H9 (cell line): ENCODE measurements around the gene NKAIN2. TPM values are rescaled to one million over a fixed set of nuclear protein-coding genes. Genes with fewer than 3 reads are reported as not detected.

Experiments
- DNase-seq: peaks from one replicate; pipeline ENCODE4 v3.0.0-alpha.2; 2017
- H2AFZ ChIP-seq: one replicate; pipeline ENCODE4 v1.6.1; 2013; ENCODE audit warnings: mild to moderate bottlenecking, low read length, control low read depth, moderate library complexity
- H2AK5ac ChIP-seq: 2 replicates; pipeline ENCODE4 v1.6.1; 2013; ENCODE audit warnings: low read length, control low read depth, mixed read lengths; ENCODE audit not compliant: insufficient read length
- H2BK120ac ChIP-seq: one replicate; pipeline ENCODE4 v1.6.1; 2013; ENCODE audit warnings: low read depth, mild to moderate bottlenecking, low read length, control low read depth, inconsistent platforms; ENCODE audit not compliant: poor library complexity, severe bottlenecking
- H2BK12ac ChIP-seq: 2 replicates; pipeline ENCODE4 v1.6.1; 2013; ENCODE audit warnings: low read length, control low read depth, mixed read lengths, low read depth; ENCODE audit not compliant: insufficient read length
- H2BK15ac ChIP-seq: 2 replicates; pipeline ENCODE4 v1.6.1; 2013; ENCODE audit warnings: low read depth, low read length, control low read depth
- H2BK20ac ChIP-seq: one replicate; pipeline ENCODE4 v1.6.1; 2013; ENCODE audit warnings: low read depth, mild to moderate bottlenecking, low read length, control low read depth, inconsistent platforms; ENCODE audit not compliant: poor library complexity, severe bottlenecking
- H2BK5ac ChIP-seq: 2 replicates; pipeline ENCODE4 v1.6.1; 2013; ENCODE audit warnings: low read length, control low read depth, mixed read lengths; ENCODE audit not compliant: insufficient read length
- H3K14ac ChIP-seq: 2 replicates; pipeline ENCODE4 v1.6.1; 2013; ENCODE audit warnings: low read length, control low read depth; ENCODE audit not compliant: insufficient read depth
- H3K18ac ChIP-seq: 2 replicates; pipeline ENCODE4 v1.6.1; 2013; ENCODE audit warnings: low read depth, mild to moderate bottlenecking, mixed read lengths, low read length, control low read depth; ENCODE audit not compliant: insufficient read length
- H3K23ac ChIP-seq: 2 replicates; pipeline ENCODE4 v1.6.1; 2013; ENCODE audit warnings: low read length, control low read depth, mixed read lengths, low read depth; ENCODE audit not compliant: insufficient read length
- H3K23me2 ChIP-seq: 2 replicates; pipeline ENCODE4 v1.6.1; 2013; ENCODE audit warnings: low read depth, mild to moderate bottlenecking, mixed read lengths, low read length, control low read depth; ENCODE audit not compliant: insufficient read length, poor library complexity, severe bottlenecking
- H3K27ac ChIP-seq: 2 replicates; pipeline ENCODE4 v1.5.1; 2013; ENCODE audit warnings: low read length, control low read depth, mixed read lengths, low read depth; ENCODE audit not compliant: insufficient read length
- H3K27me3 ChIP-seq: 2 replicates; pipeline ENCODE4 v1.6.1; 2013; ENCODE audit warnings: low read length, control low read depth, inconsistent platforms; ENCODE audit not compliant: insufficient read depth
- H3K4ac ChIP-seq: 2 replicates; pipeline ENCODE4 v1.6.1; 2013; ENCODE audit warnings: low read depth, mild to moderate bottlenecking, control low read depth, inconsistent platforms, low read length, moderate library complexity
- H3K4me1 ChIP-seq: 2 replicates; pipeline ENCODE4 v1.6.1; 2013; ENCODE audit warnings: low read length, control low read depth, inconsistent platforms; ENCODE audit not compliant: insufficient read depth
- H3K4me2 ChIP-seq: 2 replicates; pipeline ENCODE4 v1.6.1; 2013; ENCODE audit warnings: low read length, control low read depth, mixed read lengths; ENCODE audit not compliant: insufficient read length, insufficient read depth
- H3K56ac ChIP-seq: 2 replicates; pipeline ENCODE4 v1.6.1; 2013; ENCODE audit warnings: low read depth, mild to moderate bottlenecking, mixed read lengths, low read length, control low read depth; ENCODE audit not compliant: insufficient read length
- H3K79me1 ChIP-seq: 2 replicates; pipeline ENCODE4 v1.6.1; 2013; ENCODE audit warnings: low read depth, mild to moderate bottlenecking, moderate library complexity, low read length, control low read depth, inconsistent platforms; ENCODE audit not compliant: insufficient read depth, poor library complexity, severe bottlenecking
- H3K79me2 ChIP-seq: 2 replicates; pipeline ENCODE4 v1.6.1; 2013; ENCODE audit warnings: low read length, control low read depth, inconsistent platforms; ENCODE audit not compliant: insufficient read depth
- H3K9ac ChIP-seq: 2 replicates; pipeline ENCODE4 v1.6.1; 2013; ENCODE audit warnings: low read length, control low read depth, mixed read lengths; ENCODE audit not compliant: insufficient read length; ENCODE audit errors: extremely low read depth
- H3K9me3 ChIP-seq: one replicate; pipeline ENCODE4 v1.6.1; 2013; ENCODE audit warnings: low read depth, low read length, inconsistent platforms; ENCODE audit not compliant: control insufficient read depth
- H3T11ph ChIP-seq: one replicate; pipeline ENCODE4 v1.6.1; 2013; ENCODE audit warnings: mild to moderate bottlenecking, low read length, control low read depth, inconsistent platforms
- H4K20me1 ChIP-seq: one replicate; pipeline ENCODE4 v1.6.1; 2013; ENCODE audit not compliant: control insufficient read depth, insufficient read length, insufficient read depth
- H4K5ac ChIP-seq: 2 replicates; pipeline ENCODE4 v1.6.1; 2013; ENCODE audit warnings: low read depth, mild to moderate bottlenecking, mixed read lengths, low read length, control low read depth; ENCODE audit not compliant: insufficient read length
- H4K8ac ChIP-seq: replicated peaks from 2 replicates; pipeline ENCODE4 v1.6.1; 2013; ENCODE audit warnings: low read length, control low read depth, mixed read lengths, low read depth; ENCODE audit not compliant: insufficient read length
- H4K91ac ChIP-seq: 2 replicates; pipeline ENCODE4 v1.6.1; 2013; ENCODE audit warnings: low read depth, mild to moderate bottlenecking, moderate library complexity, mixed read lengths, low read length, control low read depth; ENCODE audit not compliant: insufficient read length
- H3K27ac Mint-ChIP-seq, 3 experiments: 2 replicates in 2 of 3; 3 replicates in 1 of 3; pipeline ENCODE4 v1.8.0; 2020 to 2021; ENCODE audit warnings: mixed read lengths in 3 of 3, mild to moderate bottlenecking in 1 of 3, moderate library complexity in 1 of 3
- H3K27me3 Mint-ChIP-seq: 2 replicates; pipeline ENCODE4 v1.8.0; 2021; ENCODE audit warnings: low read depth, mild to moderate bottlenecking, moderate library complexity, mixed read lengths
- H3K36me3 Mint-ChIP-seq, 3 experiments: 2 replicates in 2 of 3; 3 replicates in 1 of 3; pipeline ENCODE4 v1.8.0; 2020 to 2021; ENCODE audit warnings: low read depth in 3 of 3, mixed read lengths in 3 of 3; ENCODE audit not compliant: insufficient read depth in 1 of 3
- H3K4me1 Mint-ChIP-seq, 2 experiments: 2 replicates each; pipeline ENCODE4 v1.8.0; 2020; ENCODE audit warnings: mixed read lengths in 2 of 2
- H3K4me3 Mint-ChIP-seq, 2 experiments: 2 replicates in 1 of 2; 3 replicates in 1 of 2; pipeline ENCODE4 v1.8.0; 2020 to 2021; ENCODE audit warnings: mild to moderate bottlenecking in 2 of 2, mixed read lengths in 2 of 2, moderate library complexity in 1 of 2
- H3K9me3 Mint-ChIP-seq, 2 experiments: 2 replicates in 1 of 2; 3 replicates in 1 of 2; pipeline ENCODE4 v1.8.0; 2020; ENCODE audit warnings: mild to moderate bottlenecking in 2 of 2, mixed read lengths in 2 of 2, moderate library complexity in 1 of 2
- WGBS: extraction: QIAGEN DNeasy Blood & Tissue Kit; methylation state at CpG from one replicate; pipeline ENCODE4 v1.1.7; 2013; ENCODE audit warnings: missing lambda C conversion rate, low lambda C conversion rate, mixed read lengths; ENCODE audit not compliant: insufficient read length; ENCODE audit errors: extremely low coverage; 5-methylcytosine and 5-hydroxymethylcytosine counted together
- total RNA-seq: library from RNA; stranded (reverse); gene quantifications from 2 replicates; pipeline ENCODE4 v1.2.1, GENCODE V29; 2021
- TF ChIP-seq, protein P1 (sequence below): fragments of 200-600 bp; sonication (generic); conservative IDR thresholded peaks from 3 replicates; pipeline ENCODE4 v1.8.0; 2021; ENCODE audit warnings: antibody characterized with exemption, mild to moderate bottlenecking

NKAIN2 gene
- total RNA-seq, 1 experiment from 2014 or later, result 0.17 TPM

DNA sequence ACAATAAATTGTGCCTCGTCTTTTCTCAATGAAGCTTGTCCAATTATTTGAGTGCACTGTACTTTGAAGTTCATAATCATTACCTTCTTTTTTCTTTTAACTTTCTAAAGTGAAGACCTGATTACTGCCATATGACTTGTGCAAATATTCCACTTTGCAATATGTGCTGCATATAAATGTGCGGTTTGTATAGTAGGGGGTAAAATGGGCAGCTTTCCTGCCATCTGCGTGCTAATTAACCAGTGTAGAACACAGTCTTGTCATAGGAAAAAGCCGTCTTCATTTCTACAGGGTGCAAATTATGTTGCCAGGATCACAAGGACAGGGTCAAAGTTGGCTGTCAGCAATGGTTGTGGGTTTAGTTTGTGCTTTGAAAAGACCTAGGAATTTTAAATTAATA is 397.0 kb downstream of the NKAIN2 start:
- no peak overlapping the region for H3K14ac ChIP-seq
- Mint-ChIP-seq H3K27me3 (no peaks in the 10 kb centered on the region), H3K36me3 (no peaks in the 10 kb centered on the region), H3K4me3 (no peak overlapping the region), H3K4me1 (peaks cover 6 to 8% of the 10 kb centered on the region in 2 experiments; a peak in 3 of 4 replicates), H3K27ac (no peak overlapping the region), H3K9me3 (no peaks in the 10 kb centered on the region)
- H2BK12ac ChIP-seq, result no peak overlapping the region
- no peak overlapping the region for H3K9ac ChIP-seq
- no CpG with 5 or more reads among the region's 4 CpGs for WGBS
- no peaks in the 10 kb centered on the region for H3K79me2 ChIP-seq
- DNase-seq, result no peak
- H2AK5ac ChIP-seq, result no peak overlapping the region
- no peak overlapping the region for H2AFZ ChIP-seq
- no peak overlapping the region for H3T11ph ChIP-seq
- no peak overlapping the region for H4K5ac ChIP-seq
- no peaks in the 10 kb centered on the region for H3K4me1 ChIP-seq
- TF ChIP-seq, protein P1, sequence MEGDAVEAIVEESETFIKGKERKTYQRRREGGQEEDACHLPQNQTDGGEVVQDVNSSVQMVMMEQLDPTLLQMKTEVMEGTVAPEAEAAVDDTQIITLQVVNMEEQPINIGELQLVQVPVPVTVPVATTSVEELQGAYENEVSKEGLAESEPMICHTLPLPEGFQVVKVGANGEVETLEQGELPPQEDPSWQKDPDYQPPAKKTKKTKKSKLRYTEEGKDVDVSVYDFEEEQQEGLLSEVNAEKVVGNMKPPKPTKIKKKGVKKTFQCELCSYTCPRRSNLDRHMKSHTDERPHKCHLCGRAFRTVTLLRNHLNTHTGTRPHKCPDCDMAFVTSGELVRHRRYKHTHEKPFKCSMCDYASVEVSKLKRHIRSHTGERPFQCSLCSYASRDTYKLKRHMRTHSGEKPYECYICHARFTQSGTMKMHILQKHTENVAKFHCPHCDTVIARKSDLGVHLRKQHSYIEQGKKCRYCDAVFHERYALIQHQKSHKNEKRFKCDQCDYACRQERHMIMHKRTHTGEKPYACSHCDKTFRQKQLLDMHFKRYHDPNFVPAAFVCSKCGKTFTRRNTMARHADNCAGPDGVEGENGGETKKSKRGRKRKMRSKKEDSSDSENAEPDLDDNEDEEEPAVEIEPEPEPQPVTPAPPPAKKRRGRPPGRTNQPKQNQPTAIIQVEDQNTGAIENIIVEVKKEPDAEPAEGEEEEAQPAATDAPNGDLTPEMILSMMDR, result no peak
- no peak overlapping the region for H2BK120ac ChIP-seq
- no peaks in the 10 kb centered on the region for H3K23me2 ChIP-seq
- H3K9me3 ChIP-seq, result no peaks in the 10 kb centered on the region
- H2BK5ac ChIP-seq, result no peak overlapping the region
- H3K79me1 ChIP-seq, result no peaks in the 10 kb centered on the region
- H3K4me2 ChIP-seq, result no peak overlapping the region
- H4K91ac ChIP-seq, result no peak overlapping the region
- H3K4ac ChIP-seq, result no peak overlapping the region
- H3K18ac ChIP-seq, result no peak overlapping the region
- H4K20me1 ChIP-seq, result no peaks in the 10 kb centered on the region
- no peak overlapping the region for H4K8ac ChIP-seq
- no peak overlapping the region for H2BK20ac ChIP-seq
- no peaks in the 10 kb centered on the region for H3K27me3 ChIP-seq
- no peak overlapping the region for H3K27ac ChIP-seq
- H3K23ac ChIP-seq, result no peak overlapping the region
- H2BK15ac ChIP-seq, result no peak overlapping the region
- H3K56ac ChIP-seq, result no peak overlapping the region
